GM19468 (cell line): ENCODE data around the gene DDIT3.

Experiments used
- ATAC-seq: cut with Tn5 transposase; IDR thresholded peaks from one replicate; pipeline ENCODE4 v1.9.1; 2021; ENCODE audit warnings: mild to moderate bottlenecking, moderate library complexity, moderate number of reproducible peaks; ENCODE audit not compliant: unreplicated experiment; ENCODE audit errors: extremely low read depth

DDIT3 gene

DNA sequence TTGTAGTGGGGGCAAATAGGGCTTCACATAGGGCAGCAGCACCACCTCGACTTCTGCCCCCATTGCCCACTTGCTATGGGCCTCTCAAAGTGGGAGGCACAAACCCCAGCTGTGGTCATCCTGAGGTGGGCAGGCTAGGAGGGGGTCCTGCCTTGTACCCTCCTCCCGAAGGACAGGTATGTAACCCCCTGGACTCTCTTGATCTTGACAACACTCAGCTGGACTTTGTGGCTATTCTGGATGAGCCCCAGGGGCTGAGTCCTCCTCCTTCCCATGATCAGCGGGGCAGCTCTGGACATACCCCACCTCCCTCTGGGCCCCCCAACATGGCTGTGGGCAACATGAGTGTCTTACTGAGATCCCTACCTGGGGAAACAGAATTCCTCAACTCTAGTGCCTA is 48.7 kb downstream of the DDIT3 start:
- ATAC-seq: no peak

DNA sequence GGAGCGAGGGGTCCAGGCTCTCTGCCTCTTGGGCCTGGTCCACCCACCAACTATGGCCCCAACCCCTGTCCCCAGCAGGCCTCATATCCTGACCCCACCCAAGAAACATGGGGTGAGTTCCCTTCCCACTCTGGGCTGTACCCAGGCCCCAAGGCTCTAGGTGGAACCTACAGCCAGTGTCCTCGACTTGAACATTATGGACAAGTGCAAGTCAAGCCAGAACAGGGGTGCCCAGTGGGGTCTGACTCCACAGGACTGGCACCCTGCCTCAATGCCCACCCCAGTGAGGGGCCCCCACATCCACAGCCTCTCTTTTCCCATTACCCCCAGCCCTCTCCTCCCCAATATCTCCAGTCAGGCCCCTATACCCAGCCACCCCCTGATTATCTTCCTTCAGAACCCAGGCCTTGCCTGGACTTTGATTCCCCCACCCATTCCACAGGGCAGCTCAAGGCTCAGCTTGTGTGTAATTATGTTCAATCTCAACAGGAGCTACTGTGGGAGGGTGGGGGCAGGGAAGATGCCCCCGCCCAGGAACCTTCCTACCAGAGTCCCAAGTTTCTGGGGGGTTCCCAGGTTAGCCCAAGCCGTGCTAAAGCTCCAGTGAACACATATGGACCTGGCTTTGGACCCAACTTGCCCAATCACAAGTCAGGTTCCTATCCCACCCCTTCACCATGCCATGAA is 49.2 kb downstream of the DDIT3 start:
- ATAC-seq: no peak

DNA sequence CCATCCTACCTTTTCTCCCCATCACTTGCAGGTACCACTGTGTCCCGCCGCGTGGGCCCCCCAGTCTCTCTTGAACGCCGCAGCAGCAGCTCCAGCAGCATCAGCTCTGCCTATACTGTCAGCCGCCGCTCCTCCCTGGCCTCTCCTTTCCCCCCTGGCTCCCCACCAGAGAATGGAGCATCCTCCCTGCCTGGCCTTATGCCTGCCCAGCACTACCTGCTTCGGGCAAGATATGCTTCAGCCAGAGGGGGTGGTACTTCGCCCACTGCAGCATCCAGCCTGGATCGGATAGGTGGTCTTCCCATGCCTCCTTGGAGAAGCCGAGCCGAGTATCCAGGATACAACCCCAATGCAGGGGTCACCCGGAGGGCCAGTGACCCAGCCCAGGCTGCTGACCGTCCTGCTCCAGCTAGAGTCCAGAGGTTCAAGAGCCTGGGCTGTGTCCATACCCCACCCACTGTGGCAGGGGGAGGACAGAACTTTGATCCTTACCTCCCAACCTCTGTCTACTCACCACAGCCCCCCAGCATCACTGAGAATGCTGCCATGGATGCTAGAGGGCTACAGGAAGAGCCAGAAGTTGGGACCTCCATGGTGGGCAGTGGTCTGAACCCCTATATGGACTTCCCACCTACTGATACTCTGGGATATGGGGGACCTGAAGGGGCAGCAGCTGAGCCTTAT is 49.9 kb downstream of the DDIT3 start:
- no peak for ATAC-seq

DNA sequence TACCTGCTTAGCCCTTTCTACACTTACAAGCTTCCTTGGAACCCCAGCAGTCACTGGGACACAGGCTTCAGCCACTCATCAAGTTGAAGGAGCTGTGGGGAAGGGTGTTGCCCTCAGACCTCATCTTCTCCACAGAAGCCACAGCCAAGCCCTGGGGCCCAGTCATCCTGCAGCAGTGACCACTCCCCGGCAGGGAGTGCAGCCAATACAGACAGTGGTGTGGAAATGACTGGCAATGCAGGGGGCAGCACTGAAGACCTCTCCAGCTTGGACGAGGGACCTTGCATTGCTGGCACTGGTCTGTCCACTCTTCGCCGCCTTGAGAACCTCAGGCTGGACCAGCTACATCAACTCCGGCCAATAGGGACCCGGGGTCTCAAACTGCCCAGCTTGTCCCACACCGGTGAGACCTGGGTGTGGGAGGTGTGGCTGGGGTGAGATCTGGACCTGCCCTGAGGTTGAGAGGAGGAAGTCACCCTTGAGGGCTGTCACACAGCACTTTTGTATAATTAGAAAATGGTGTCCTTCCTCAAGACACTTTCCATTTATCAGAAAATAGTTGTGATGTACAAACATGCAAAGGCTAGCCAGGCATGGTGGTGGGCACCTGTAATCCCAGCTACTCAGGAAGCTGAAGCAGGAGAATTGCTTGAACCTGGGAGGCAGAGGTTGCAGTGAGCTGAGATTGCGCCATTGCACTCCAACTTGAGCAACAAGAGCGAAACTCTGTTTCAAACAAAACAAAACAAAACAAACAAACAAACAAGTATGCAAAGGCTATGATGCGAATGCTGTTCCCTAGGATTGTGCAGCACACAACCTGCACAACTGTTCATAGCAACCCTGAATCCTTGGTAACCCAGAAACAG is 50.8 kb downstream of the DDIT3 start:
- ATAC-seq: no peak

DNA sequence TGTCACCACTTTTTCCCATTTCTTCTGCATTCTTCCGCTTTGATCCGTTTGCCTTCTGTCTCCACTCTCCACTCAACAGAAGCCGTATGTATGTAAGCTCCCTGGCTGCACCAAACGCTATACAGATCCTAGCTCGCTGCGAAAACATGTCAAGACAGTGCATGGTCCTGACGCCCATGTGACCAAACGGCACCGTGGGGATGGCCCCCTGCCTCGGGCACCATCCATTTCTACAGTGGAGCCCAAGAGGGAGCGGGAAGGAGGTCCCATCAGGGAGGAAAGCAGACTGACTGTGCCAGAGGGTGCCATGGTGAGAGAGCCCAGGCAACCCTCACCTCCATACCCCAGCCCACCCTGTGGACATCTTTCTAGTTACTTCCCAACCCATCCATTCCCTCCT is 52.4 kb downstream of the DDIT3 start:
- no peak for ATAC-seq

DNA sequence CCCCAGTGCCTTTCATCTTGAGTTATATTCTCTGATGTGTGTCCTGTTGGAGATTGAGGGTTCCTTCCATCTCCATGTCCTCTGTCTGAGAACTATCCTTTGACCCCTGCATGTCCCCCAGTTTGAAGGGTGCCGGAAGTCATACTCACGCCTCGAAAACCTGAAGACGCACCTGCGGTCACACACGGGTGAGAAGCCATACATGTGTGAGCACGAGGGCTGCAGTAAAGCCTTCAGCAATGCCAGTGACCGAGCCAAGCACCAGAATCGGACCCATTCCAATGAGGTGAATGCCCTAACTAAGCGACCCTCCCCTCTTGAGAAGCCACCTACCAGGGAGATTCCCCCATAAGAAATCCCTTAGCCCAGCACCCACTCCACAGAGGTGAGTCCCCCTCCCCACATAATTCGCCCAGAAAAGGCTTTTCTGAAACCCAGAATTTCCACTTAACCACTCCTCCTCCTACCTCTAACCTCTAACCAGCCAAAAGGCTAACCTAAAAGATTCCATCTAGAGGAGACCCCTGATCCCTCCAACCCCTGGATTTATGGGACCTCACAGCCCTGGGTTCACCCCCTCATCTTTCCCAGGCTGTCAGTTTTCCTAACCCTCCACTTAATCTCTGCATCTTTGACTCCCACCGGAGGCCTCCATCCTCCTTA is 53.0 kb downstream of the DDIT3 start:
- ATAC-seq: no peak
